Pancreas (tissue), 8 donors: ENCODE results near the gene PDE6A. TPM values are rescaled to one million over a fixed set of nuclear protein-coding genes. Genes with fewer than 3 reads are reported as not detected.

ENCODE experiments used
- polyA plus RNA-seq, 2 donors: library from polyadenylated mRNA; stranded (reverse); fragments of 200-250 nt; gene quantifications; one replicate each; pipeline ENCODE4 v1.2.3, GENCODE V29; 2013
- total RNA-seq, 6 donors: library from RNA; stranded (reverse); fragmentation: NEBNext Ultra II Directional in 4 of 6; extraction: Animal tissue kit (Norgen Biotek cat#: 25700) in 4 of 6; gene quantifications; one replicate each; pipeline versions ENCODE4 v1.2.1 to v1.2.4, GENCODE V29; 2021 to 2023
- donor health status: healthy with polysubstance abuse.
- donor health status: DM: no; HTN: no; CAD: no; lungs with moderate emphysema.
- donor health status: DM: no; HTN: no; CAD: no.
- donor health status: Bipolar disorder and iron deficiency.
- donor health status: DM: yes; HTN: yes; CAD: no.
- donor health status: DM: no; HTN: no; CAD: no.
- donor health status: DM: no; HTN: no; CAD: no.
- donor health status: DM: yes; HTN: yes; CAD: no.

The PDE6A gene
- total and polyA plus RNA-seq, 8 donors = not detected

Other genes with a start within 250 kb of the PDE6A start
- gene PPARGC1B, start 214.5 kb downstream of the PDE6A start, total RNA-seq = 1 to 10 TPM; 1.1 to 2.4 (median 1.5) TPM
- gene PPARGC1B, start 214.5 kb downstream of the PDE6A start, polyA plus RNA-seq = 1 to 10 TPM in 1 of 2 donors, under 1 TPM in 1; 0.47 to 1.4 TPM
- 1 to 10 TPM; 3.1 to 7.4 (median 4.4) TPM for gene SLC26A2, start 16.0 kb upstream of the PDE6A start, total RNA-seq
- gene SLC26A2, start 16.0 kb upstream of the PDE6A start, polyA plus RNA-seq = 1 to 10 TPM; 1.1 to 3.0 TPM
- 1 to 10 TPM; 1.5 to 3.6 (median 2.0) TPM for gene TIGD6, start 55.9 kb upstream of the PDE6A start, total RNA-seq
- 1 to 10 TPM; 2.3 to 2.6 TPM for gene TIGD6, start 55.9 kb upstream of the PDE6A start, polyA plus RNA-seq
- 10 to 100 TPM in 4 of 6 donors, 1 to 10 TPM in 2; 8.6 to 16.4 (median 10.7) TPM for gene HMGXB3, start 55.9 kb upstream of the PDE6A start, total RNA-seq
- gene HMGXB3, start 55.9 kb upstream of the PDE6A start, polyA plus RNA-seq = 10 to 100 TPM; 20.7 to 21.4 TPM
- 10 to 100 TPM in 3 of 6 donors, 1 to 10 TPM in 3; 1.4 to 51.2 (median 7.6) TPM for gene CSF1R, start 141.8 kb upstream of the PDE6A start, total RNA-seq
- gene CSF1R, start 141.8 kb upstream of the PDE6A start, polyA plus RNA-seq = 1 to 10 TPM; 1.9 to 2.6 TPM
- 10 to 100 TPM in 4 of 6 donors, 1 to 10 TPM in 2; 7.2 to 48.6 (median 15.6) TPM for gene PDGFRB, start 211.1 kb upstream of the PDE6A start, total RNA-seq
- gene PDGFRB, start 211.1 kb upstream of the PDE6A start, polyA plus RNA-seq = 10 to 100 TPM; 11.5 to 17.0 TPM
- gene CDX1, start 222.0 kb upstream of the PDE6A start, total RNA-seq = under 1 TPM in 2 of 6 donors, not detected in 4; 0.13 to 0.16 TPM
- under 1 TPM in 1 of 2 donors, not detected in 1; 0.19 TPM for gene CDX1, start 222.0 kb upstream of the PDE6A start, polyA plus RNA-seq
- not detected for gene SLC6A7, start 245.3 kb upstream of the PDE6A start, total RNA-seq
- gene SLC6A7, start 245.3 kb upstream of the PDE6A start, polyA plus RNA-seq = not detected